Neuronal stem cell (in vitro differentiated cells): ENCODE results near the gene MSI1. TPM values are rescaled to one million over a fixed set of nuclear protein-coding genes. Genes with fewer than 3 reads are reported as not detected.

Experiments
- small RNA-seq: library from polyadenylated mRNA; stranded (forward); fragments of <200 nt; extraction: miRNeasy Mini kit (QIAGEN cat#:217004); gene quantifications from one replicate; pipeline ENCODE3, GENCODE V24; 2013; ENCODE audit not compliant: insufficient read depth

The MSI1 gene

Small RNA genes within 50 kb of the gene (small RNA-seq; reads per million reads assigned to genes)
- gene RNU4-1 (3,931 reads per million, percentile 99 among the genes with 10 or more reads in this experiment), gene RNU4-2 (1,116 reads per million, percentile 99 among the genes with 10 or more reads in this experiment), gene RNU6-1088P (not detected)
